K562 (cell line): ENCODE results near the gene PTK7.
A peak's percentile ranks its signal among the peaks of the same experiment; 100 is the strongest.

ENCODE experiments used
- HMG20A ChIP-seq: fragments of 450-650 bp; formaldehyde crosslinking; conservative IDR thresholded peaks from 2 replicates; pipeline ENCODE4 v1.4.0; 2020; ENCODE audit warnings: mild to moderate bottlenecking, mixed read lengths
- NR2C2 ChIP-seq, 2 experiments: fragments of 200-800 bp in 1 of 2; sonication (Bioruptor generic) in 1 of 2; sonication (generic) in 1 of 2; formaldehyde crosslinking in 1 of 2; IDR thresholded peaks; 2 replicates each; pipeline versions ENCODE4 v1.6.1 to v1.8.0; 2016 to 2022; ENCODE audit warnings: mild to moderate bottlenecking in 1 of 2, missing compliant biosample characterization in 1 of 2, missing genetic modification characterization in 1 of 2, missing genetic modification reagents in 1 of 2
- PURB ChIP-seq: sonication (generic); formaldehyde crosslinking; IDR thresholded peaks from 2 replicates; pipeline ENCODE4 v1.9.0; 2021; ENCODE audit warnings: low read depth, mild to moderate bottlenecking, missing genetic modification reagents
- ZNF174 ChIP-seq: fragments of 250-450 bp; sonication (Bioruptor Pico); IDR thresholded peaks from 2 replicates; pipeline ENCODE4 v1.4.0; 2020; ENCODE audit warnings: mild to moderate bottlenecking
- TF ChIP-seq, protein P1 (sequence below): sonication (generic); formaldehyde crosslinking; IDR thresholded peaks from 2 replicates; pipeline ENCODE4 v1.8.0; 2022; ENCODE audit warnings: missing genetic modification reagents, mild to moderate bottlenecking, moderate library complexity, borderline replicate concordance

DNA sequence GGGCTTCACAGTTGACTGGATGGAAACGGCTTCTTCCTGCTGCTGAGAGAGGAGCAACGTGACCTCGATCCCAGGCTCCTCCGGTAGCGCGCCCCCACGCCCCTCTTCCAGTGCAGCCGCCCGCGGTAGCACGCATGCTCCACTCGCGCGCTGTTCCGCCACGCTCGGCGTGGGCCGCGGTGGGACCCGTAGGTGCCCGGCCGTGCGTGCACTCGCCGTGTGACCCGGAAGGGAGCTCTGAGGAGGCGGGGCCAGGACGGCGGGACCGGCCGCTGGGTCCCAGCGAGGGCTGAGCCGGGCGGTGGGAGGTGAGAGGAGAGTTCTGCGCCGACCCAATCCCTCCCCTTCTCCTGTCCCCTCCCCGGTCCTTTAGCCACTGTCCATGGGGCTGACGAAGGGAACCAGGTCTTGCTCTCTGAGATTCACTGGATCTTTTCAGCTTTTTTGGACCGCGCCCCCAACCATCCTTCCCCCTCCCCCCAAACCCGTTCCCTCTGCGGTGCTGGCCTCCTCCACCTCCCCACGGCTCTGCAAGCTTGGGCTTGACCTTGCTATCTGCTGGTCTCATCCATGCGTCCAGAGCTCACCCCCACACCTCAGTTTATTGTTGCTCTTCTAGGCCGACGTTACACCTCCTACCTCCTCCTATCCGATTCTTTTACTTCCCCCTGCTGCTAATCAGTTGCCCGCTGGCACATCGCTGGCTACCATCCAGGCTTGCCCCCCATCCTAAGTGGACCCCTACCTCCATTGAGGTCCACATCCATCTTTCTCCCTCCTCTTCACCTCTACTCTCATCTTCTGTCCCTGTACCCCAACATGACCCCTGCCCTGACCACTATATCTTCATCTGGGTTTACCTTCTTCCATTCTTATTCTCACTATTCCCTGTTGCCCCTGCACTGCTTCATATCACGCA, 106.1 kb downstream of the PTK7 start, which contains the start of gene CUL9:
- TF ChIP-seq, protein P1, sequence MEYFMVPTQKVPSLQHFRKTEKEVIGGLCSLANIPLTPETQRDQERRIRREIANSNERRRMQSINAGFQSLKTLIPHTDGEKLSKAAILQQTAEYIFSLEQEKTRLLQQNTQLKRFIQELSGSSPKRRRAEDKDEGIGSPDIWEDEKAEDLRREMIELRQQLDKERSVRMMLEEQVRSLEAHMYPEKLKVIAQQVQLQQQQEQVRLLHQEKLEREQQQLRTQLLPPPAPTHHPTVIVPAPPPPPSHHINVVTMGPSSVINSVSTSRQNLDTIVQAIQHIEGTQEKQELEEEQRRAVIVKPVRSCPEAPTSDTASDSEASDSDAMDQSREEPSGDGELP (CRISPR knock-in tag): peak; percentile 92
- TF ChIP-seq ZNF174 (CRISPR knock-in tag): no peak
- TF ChIP-seq HMG20A (CRISPR knock-in tag): no peak
- peak; percentile 95 for TF ChIP-seq NR2C2 (CRISPR knock-in tag; IDR thresholded peaks at IDR 0.05)
- TF ChIP-seq NR2C2 (tag; IDR thresholded peaks at IDR 0.05): peak; percentile 99
- no peak for TF ChIP-seq PURB (CRISPR knock-in tag)
